Hepatocyte (in vitro differentiated cells): ENCODE measurements around the gene SDC4.

ENCODE experiments used
- EZH2 ChIP-seq: fragments of 200-600 bp; sonication (generic); IDR thresholded peaks from 2 replicates; pipeline ENCODE4 v1.6.1; 2016; ENCODE audit warnings: antibody characterized with exemption, mild to moderate bottlenecking, borderline replicate concordance
- EZH2phosphoT487 ChIP-seq: fragments of 200-600 bp; sonication (generic); IDR thresholded peaks from one replicate; pipeline ENCODE4 v1.6.1; 2018; ENCODE audit warnings: antibody characterized with exemption, mild to moderate bottlenecking, low read depth, moderate library complexity; ENCODE audit not compliant: unreplicated experiment, severe bottlenecking
- TF ChIP-seq, protein P1 (sequence below): fragments of 200-600 bp; sonication (generic); IDR thresholded peaks from 2 replicates; pipeline ENCODE4 v1.5.1; 2016; ENCODE audit warnings: antibody characterized with exemption, mild to moderate bottlenecking; ENCODE audit not compliant: poor library complexity

GRCh38 chr20:45395114-45395415, 46.8 kb upstream of the SDC4 start:
- TF ChIP-seq, protein P1, sequence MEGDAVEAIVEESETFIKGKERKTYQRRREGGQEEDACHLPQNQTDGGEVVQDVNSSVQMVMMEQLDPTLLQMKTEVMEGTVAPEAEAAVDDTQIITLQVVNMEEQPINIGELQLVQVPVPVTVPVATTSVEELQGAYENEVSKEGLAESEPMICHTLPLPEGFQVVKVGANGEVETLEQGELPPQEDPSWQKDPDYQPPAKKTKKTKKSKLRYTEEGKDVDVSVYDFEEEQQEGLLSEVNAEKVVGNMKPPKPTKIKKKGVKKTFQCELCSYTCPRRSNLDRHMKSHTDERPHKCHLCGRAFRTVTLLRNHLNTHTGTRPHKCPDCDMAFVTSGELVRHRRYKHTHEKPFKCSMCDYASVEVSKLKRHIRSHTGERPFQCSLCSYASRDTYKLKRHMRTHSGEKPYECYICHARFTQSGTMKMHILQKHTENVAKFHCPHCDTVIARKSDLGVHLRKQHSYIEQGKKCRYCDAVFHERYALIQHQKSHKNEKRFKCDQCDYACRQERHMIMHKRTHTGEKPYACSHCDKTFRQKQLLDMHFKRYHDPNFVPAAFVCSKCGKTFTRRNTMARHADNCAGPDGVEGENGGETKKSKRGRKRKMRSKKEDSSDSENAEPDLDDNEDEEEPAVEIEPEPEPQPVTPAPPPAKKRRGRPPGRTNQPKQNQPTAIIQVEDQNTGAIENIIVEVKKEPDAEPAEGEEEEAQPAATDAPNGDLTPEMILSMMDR, result no peak
- TF ChIP-seq EZH2, result no peak
- TF ChIP-seq EZH2phosphoT487, result no peak
